Esophagus squamous epithelium (tissue), 4 donors: ENCODE measurements around the gene SYNE2.

Source experiments
- POLR2A ChIP-seq, 4 donors: fragments of 450-650 bp; IDR thresholded peaks; one replicate each; pipeline ENCODE4 v1.6.1; 2017; ENCODE audit warnings: antibody characterized with exemption in 4 of 4, mild to moderate bottlenecking in 4 of 4, moderate library complexity in 3 of 4
- TF ChIP-seq, protein P1 (sequence below), 6 experiments: fragments of 450-650 bp in 4 of 6; fragments of 200-600 bp in 2 of 6; sonication (generic) in 2 of 6; IDR thresholded peaks; one replicate each; pipeline ENCODE4 v1.5.1; 2016 to 2019; ENCODE audit warnings: antibody characterized with exemption in 6 of 6, mild to moderate bottlenecking in 4 of 6, moderate library complexity in 4 of 6

DNA sequence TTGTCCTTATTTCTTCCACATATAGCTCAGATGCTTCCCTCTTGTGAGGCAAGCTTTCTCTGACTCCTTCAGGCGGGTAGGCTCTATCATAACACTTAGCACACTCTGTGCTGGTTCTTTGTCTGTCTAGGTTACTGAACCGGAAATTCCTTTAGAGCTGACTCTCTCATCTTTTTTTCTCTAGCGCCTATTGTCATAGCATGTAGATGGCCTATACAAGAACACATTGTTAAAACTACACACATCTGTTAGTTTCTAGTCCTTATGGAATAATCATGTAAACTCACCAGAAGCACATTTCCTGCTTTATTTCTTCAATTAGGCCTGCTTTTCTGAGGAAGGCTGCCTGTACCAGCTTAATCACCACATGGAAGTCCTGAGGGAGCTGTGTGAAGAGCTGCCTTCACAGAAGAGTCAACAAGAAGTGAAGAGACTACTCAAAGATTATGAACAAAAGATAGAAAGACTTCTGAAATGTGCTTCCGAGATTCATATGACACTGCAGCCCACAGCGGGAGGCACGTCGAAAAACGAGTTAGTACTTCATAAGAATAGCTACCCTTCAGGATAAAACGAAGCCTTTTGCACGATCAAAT, 143.9 kb downstream of the SYNE2 start:
- TF ChIP-seq, protein P1, sequence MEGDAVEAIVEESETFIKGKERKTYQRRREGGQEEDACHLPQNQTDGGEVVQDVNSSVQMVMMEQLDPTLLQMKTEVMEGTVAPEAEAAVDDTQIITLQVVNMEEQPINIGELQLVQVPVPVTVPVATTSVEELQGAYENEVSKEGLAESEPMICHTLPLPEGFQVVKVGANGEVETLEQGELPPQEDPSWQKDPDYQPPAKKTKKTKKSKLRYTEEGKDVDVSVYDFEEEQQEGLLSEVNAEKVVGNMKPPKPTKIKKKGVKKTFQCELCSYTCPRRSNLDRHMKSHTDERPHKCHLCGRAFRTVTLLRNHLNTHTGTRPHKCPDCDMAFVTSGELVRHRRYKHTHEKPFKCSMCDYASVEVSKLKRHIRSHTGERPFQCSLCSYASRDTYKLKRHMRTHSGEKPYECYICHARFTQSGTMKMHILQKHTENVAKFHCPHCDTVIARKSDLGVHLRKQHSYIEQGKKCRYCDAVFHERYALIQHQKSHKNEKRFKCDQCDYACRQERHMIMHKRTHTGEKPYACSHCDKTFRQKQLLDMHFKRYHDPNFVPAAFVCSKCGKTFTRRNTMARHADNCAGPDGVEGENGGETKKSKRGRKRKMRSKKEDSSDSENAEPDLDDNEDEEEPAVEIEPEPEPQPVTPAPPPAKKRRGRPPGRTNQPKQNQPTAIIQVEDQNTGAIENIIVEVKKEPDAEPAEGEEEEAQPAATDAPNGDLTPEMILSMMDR (IDR thresholded peaks at IDR 0.05) = no peak
- TF ChIP-seq POLR2A (IDR thresholded peaks at IDR 0.05) = no peak
